ENCODE measurements around the gene OST4. TPM values are rescaled to one million over a fixed set of nuclear protein-coding genes. Genes with fewer than 3 reads are reported as not detected.

The OST4 gene
- total RNA-seq, 4 donors from 2014 or later, result 92.7 to 320 (median 202) TPM

- no peak for TF ChIP-seq POLR2A (IDR thresholded peaks at IDR 0.05)
- no peak for TF ChIP-seq EP300 (IDR thresholded peaks at IDR 0.05; ENCODE audit: low read depth)
- TF ChIP-seq, protein P1, sequence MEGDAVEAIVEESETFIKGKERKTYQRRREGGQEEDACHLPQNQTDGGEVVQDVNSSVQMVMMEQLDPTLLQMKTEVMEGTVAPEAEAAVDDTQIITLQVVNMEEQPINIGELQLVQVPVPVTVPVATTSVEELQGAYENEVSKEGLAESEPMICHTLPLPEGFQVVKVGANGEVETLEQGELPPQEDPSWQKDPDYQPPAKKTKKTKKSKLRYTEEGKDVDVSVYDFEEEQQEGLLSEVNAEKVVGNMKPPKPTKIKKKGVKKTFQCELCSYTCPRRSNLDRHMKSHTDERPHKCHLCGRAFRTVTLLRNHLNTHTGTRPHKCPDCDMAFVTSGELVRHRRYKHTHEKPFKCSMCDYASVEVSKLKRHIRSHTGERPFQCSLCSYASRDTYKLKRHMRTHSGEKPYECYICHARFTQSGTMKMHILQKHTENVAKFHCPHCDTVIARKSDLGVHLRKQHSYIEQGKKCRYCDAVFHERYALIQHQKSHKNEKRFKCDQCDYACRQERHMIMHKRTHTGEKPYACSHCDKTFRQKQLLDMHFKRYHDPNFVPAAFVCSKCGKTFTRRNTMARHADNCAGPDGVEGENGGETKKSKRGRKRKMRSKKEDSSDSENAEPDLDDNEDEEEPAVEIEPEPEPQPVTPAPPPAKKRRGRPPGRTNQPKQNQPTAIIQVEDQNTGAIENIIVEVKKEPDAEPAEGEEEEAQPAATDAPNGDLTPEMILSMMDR (IDR thresholded peaks at IDR 0.05), result no peak
- no peak for TF ChIP-seq POLR2AphosphoS5 (IDR thresholded peaks at IDR 0.05)
- intact Hi-C loops (cut with DNase I; ENCODE audit: low total_unique reads), result no loop called here
- Histone ChIP-seq H3K27ac (no peak overlapping the region), H3K4me1 (no peaks in the 10 kb centered on the region), H3K27me3 (peaks cover 5% of the 10 kb centered on the region), H3K36me3 (no peaks in the 10 kb centered on the region), H3K9me3 (no peaks in the 10 kb centered on the region), H3K4me3 (no peak overlapping the region)
- WGBS, 2 donors (ENCODE audit: low coverage in 1 of 2), result 71 to 74% methylated on average over 3 of the region's 3 CpGs
- in situ Hi-C loops (cut with MboI; ENCODE audit: low pct_ligation_motif_present in 1 of 4, low pct_unique_long_range_greater_than_20kb in 1 of 4, low sequenced_read_pairs in 3 of 4), result loop anchor here in 2 of 4 donors (10.0 to 25.0 kb wide), 2 partner anchors 106 to 179 kb away; partner anchors contain the start of genes TRIM54 (in 2 of the 2), ATRAID (in 1 of the 2), CAD (in 1 of the 2) and SLC5A6 (in 1 of the 2)
- no peak for DNase-seq
These were observed 34.5 kb upstream of the OST4 start for GRCh38 chr2:27105981-27106380.

DNA sequence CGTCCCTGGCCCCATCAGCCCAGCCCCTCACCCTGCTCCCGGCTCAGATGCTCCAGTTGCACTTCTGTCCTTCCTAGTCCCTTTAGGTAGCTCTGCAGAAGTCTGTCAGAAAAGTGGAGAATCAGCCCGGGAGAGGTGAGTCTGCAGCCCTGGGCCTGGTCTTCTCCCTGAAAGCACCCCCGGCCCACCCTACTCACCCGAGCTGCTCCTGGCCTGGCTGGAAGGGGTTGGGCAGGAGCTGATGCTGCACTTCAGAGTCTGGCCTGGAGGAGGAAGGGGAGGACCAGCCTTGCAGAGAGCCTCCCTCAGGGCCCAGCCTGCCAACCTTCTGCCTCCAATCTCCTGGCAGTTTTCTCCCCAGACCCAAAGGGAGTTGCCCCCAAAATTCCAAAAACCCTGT lies 30.9 kb upstream of the OST4 start:
- H3K4me1 ChIP-seq, result no peaks in the 10 kb centered on the region
- no peak overlapping the region for H3K27ac ChIP-seq
- 82% methylated on average over 5 of the region's 5 CpGs; no CpG with 5 or more reads in 1 of the 2 donors for WGBS, 2 donors (ENCODE audit: low coverage in 1 of 2)
- intact Hi-C loops (cut with DNase I; ENCODE audit: low total_unique reads) (no loop called here), in situ Hi-C loops (cut with MboI; ENCODE audit: low pct_ligation_motif_present in 1 of 4, low pct_unique_long_range_greater_than_20kb in 1 of 4, low sequenced_read_pairs in 3 of 4) (loop anchor here in 2 of 4 donors (10.0 to 25.0 kb wide), 2 partner anchors 110 to 182 kb away; partner anchors contain the start of genes TRIM54 (in 2 of the 2), ATRAID (in 1 of the 2), CAD (in 1 of the 2) and SLC5A6 (in 1 of the 2))
- TF ChIP-seq POLR2AphosphoS5 (IDR thresholded peaks at IDR 0.05) (no peak), POLR2A (IDR thresholded peaks at IDR 0.05) (no peak)
- peaks cover 5% of the 10 kb centered on the region for H3K27me3 ChIP-seq
- H3K9me3 ChIP-seq, result no peaks in the 10 kb centered on the region
- no peak for DNase-seq
- H3K4me3 ChIP-seq, result no peak overlapping the region
- no peaks in the 10 kb centered on the region for H3K36me3 ChIP-seq

DNA sequence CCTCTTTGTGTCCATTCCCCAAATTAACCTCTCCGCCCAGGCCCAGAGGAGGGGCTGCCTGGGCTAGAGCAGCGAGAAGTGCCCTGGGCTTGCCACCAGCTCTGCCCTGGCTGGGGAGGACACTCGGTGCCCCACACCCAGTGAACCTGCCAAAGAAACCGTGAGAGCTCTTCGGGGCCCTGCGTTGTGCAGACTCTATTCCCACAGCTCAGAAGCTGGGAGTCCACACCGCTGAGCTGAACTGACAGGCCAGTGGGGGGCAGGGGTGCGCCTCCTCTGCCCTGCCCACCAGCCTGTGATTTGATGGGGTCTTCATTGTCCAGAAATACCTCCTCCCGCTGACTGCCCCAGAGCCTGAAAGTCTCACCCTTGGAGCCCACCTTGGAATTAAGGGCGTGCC lies 28.6 kb upstream of the OST4 start:
- H3K27ac ChIP-seq, result no peak overlapping the region
- H3K36me3 ChIP-seq, result no peaks in the 10 kb centered on the region
- H3K9me3 ChIP-seq, result no peaks in the 10 kb centered on the region
- WGBS, 2 donors (ENCODE audit: low coverage in 1 of 2), result 95% methylated on average over 6 of the region's 10 CpGs; no CpG with 5 or more reads in 1 of the 2 donors
- no peak for TF ChIP-seq POLR2AphosphoS5 (IDR thresholded peaks at IDR 0.05)
- TF ChIP-seq, protein P1 (IDR thresholded peaks at IDR 0.05), result no peak
- in situ Hi-C loops (cut with MboI; ENCODE audit: low pct_ligation_motif_present in 1 of 4, low pct_unique_long_range_greater_than_20kb in 1 of 4, low sequenced_read_pairs in 3 of 4) (loop anchor here in 2 of 4 donors (10.0 to 25.0 kb wide), 2 partner anchors 112 to 185 kb away; partner anchors contain the start of genes TRIM54 (in 2 of the 2), ATRAID (in 1 of the 2), CAD (in 1 of the 2) and SLC5A6 (in 1 of the 2)), intact Hi-C loops (cut with DNase I; ENCODE audit: low total_unique reads) (no loop called here)
- no peak overlapping the region for H3K4me3 ChIP-seq
- H3K4me1 ChIP-seq, result peaks cover 3 to 8% (median 6%) of the 10 kb centered on the region in 4 donors
- DNase-seq, result no peak
- peaks cover 2% of the 10 kb centered on the region for H3K27me3 ChIP-seq

GRCh38 chr2:27099334-27099955 lies 28.0 kb upstream of the OST4 start:
- no peak for DNase-seq
- intact Hi-C loops (cut with DNase I; ENCODE audit: low total_unique reads) (loop anchor here (2.0 kb wide), 1 partner anchor 181 kb away; no protein-coding TSS in a partner anchor), in situ Hi-C loops (cut with MboI; ENCODE audit: low pct_ligation_motif_present in 1 of 4, low pct_unique_long_range_greater_than_20kb in 1 of 4, low sequenced_read_pairs in 3 of 4) (loop anchor here (5.0 to 25.0 kb wide), 3 partner anchors 93 to 183 kb away; partner anchors contain the start of genes MAPRE3 (in 3 of the 4) and TRIM54 (in 1 of the 4))
- H3K4me1 ChIP-seq, result peaks cover 3 to 8% (median 6%) of the 10 kb centered on the region in 4 donors
- no peaks in the 10 kb centered on the region for H3K36me3 ChIP-seq
- H3K27ac ChIP-seq, result no peak overlapping the region
- H3K27me3 ChIP-seq, result no peaks in the 10 kb centered on the region
- 95 to 100% methylated on average over 1 to 19 of the region's 19 CpGs for WGBS, 2 donors (ENCODE audit: low coverage in 1 of 2)
- no peak for TF ChIP-seq POLR2A (IDR thresholded peaks at IDR 0.05)
- TF ChIP-seq EP300 (IDR thresholded peaks at IDR 0.05; ENCODE audit: low read depth), result no peak
- TF ChIP-seq, protein P1 (IDR thresholded peaks at IDR 0.05), result no peak
- TF ChIP-seq POLR2AphosphoS5 (IDR thresholded peaks at IDR 0.05), result no peak
- no peak overlapping the region for H3K4me3 ChIP-seq
- H3K9me3 ChIP-seq, result no peaks in the 10 kb centered on the region
